ENCODE measurements around the gene LRRC63. TPM values are rescaled to one million over a fixed set of nuclear protein-coding genes. Genes with fewer than 3 reads are reported as not detected.

LRRC63 gene
- total and polyA plus RNA-seq, 4 donors = 0.13 to 1.1 (median 0.50) TPM

DNA sequence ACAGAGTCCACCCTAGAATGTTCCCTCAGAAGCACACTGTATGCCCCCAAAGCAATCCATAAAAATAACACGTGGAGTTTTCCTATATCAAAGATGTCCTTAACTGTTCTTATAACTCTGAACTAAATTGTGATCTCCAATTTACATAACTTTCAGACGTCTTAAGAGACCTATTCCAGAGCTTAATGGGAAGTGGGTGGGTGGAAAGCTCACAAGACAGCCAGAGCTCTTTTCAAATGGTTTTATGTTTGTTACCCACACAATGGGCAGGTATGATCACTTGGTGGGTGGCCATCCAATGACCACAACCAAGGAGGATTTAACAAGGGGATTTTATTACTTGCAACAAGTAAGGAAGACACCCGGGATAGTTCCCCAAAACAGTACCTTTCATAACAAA, 81.7 kb downstream of the LRRC63 start:
- Histone ChIP-seq H3K9ac (ENCODE audit: insufficient read depth in 1 of 2, low read length in 2 of 2) (no peak overlapping the region), H3K27ac (ENCODE audit: low read depth in 1 of 2, low read length in 1 of 2) (no peak overlapping the region), H3K4me3 (no peak overlapping the region), H3K9me3 (ENCODE audit: control insufficient read depth in 4 of 4, insufficient read depth in 3 of 4, low read length in 3 of 4) (no peaks in the 10 kb centered on the region), H3K36me3 (ENCODE audit: control insufficient read depth in 4 of 4, insufficient read depth in 4 of 4, low read length in 4 of 4) (no peaks in the 10 kb centered on the region), H3K4me1 (ENCODE audit: control insufficient read depth in 5 of 5, insufficient read depth in 5 of 5, low read length in 5 of 5) (peaks cover 0 to 22% (median 1%) of the 10 kb centered on the region in 5 donors), H3K27me3 (ENCODE audit: control insufficient read depth in 3 of 3, insufficient read depth in 3 of 3, low read length in 2 of 3) (no peaks in the 10 kb centered on the region)
- no peak for ATAC-seq (ENCODE audit: insufficient read depth, low FRiP score)
- WGBS, 2 donors = 65 to 66% methylated on average over 3 of the region's 3 CpGs
- DNase-seq = no peak
- TF ChIP-seq, protein P1, sequence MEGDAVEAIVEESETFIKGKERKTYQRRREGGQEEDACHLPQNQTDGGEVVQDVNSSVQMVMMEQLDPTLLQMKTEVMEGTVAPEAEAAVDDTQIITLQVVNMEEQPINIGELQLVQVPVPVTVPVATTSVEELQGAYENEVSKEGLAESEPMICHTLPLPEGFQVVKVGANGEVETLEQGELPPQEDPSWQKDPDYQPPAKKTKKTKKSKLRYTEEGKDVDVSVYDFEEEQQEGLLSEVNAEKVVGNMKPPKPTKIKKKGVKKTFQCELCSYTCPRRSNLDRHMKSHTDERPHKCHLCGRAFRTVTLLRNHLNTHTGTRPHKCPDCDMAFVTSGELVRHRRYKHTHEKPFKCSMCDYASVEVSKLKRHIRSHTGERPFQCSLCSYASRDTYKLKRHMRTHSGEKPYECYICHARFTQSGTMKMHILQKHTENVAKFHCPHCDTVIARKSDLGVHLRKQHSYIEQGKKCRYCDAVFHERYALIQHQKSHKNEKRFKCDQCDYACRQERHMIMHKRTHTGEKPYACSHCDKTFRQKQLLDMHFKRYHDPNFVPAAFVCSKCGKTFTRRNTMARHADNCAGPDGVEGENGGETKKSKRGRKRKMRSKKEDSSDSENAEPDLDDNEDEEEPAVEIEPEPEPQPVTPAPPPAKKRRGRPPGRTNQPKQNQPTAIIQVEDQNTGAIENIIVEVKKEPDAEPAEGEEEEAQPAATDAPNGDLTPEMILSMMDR (IDR thresholded peaks at IDR 0.05; ENCODE audit: control extremely low read depth, extremely low read depth) = no peak

- DNase-seq = no peak
- H3K36me3 ChIP-seq (ENCODE audit: control insufficient read depth in 4 of 4, insufficient read depth in 4 of 4, low read length in 4 of 4) = no peaks in the 10 kb centered on the region
Measured at GRCh38 chr13:46295491-46296114, 83.9 kb downstream of the LRRC63 start.

GRCh38 chr13:46296115-46296822, 84.5 kb downstream of the LRRC63 start:
- Histone ChIP-seq H3K9me3 (ENCODE audit: control insufficient read depth in 4 of 4, insufficient read depth in 3 of 4, low read length in 3 of 4) (no peaks in the 10 kb centered on the region), H3K27ac (ENCODE audit: low read depth in 1 of 2, low read length in 1 of 2) (peak overlapping the region in 1 of 2 donors; percentile 78), H3K36me3 (ENCODE audit: control insufficient read depth in 4 of 4, insufficient read depth in 4 of 4, low read length in 4 of 4) (no peaks in the 10 kb centered on the region), H3K27me3 (ENCODE audit: control insufficient read depth in 3 of 3, insufficient read depth in 3 of 3, low read length in 2 of 3) (no peaks in the 10 kb centered on the region), H3K4me1 (ENCODE audit: control insufficient read depth in 5 of 5, insufficient read depth in 5 of 5, low read length in 5 of 5) (peaks cover 0 to 22% (median 1%) of the 10 kb centered on the region in 5 donors), H3K4me3 (no peak overlapping the region), H3K9ac (ENCODE audit: insufficient read depth in 1 of 2, low read length in 2 of 2) (no peak overlapping the region)
- ATAC-seq (ENCODE audit: insufficient read depth, low FRiP score) (peak; percentile 71), DNase-seq (peak in 2 of 3 donors; percentile 72 to 79)
- WGBS, 2 donors = 54 to 60% methylated on average over 3 of the region's 3 CpGs
- TF ChIP-seq, protein P1 (IDR thresholded peaks at IDR 0.05; ENCODE audit: control extremely low read depth, extremely low read depth) = no peak

More at GRCh38 chr13:46295491-46296114, 83.9 kb downstream of the LRRC63 start:
- peak overlapping the region in 1 of 2 donors; percentile 40 for H3K27ac ChIP-seq (ENCODE audit: low read depth in 1 of 2, low read length in 1 of 2)
- peaks cover 0 to 22% (median 1%) of the 10 kb centered on the region in 5 donors for H3K4me1 ChIP-seq (ENCODE audit: control insufficient read depth in 5 of 5, insufficient read depth in 5 of 5, low read length in 5 of 5)
- 25 to 47% methylated on average over 7 of the region's 7 CpGs for WGBS, 2 donors
- H3K4me3 ChIP-seq = no peak overlapping the region
- ATAC-seq (ENCODE audit: insufficient read depth, low FRiP score) = peak; percentile 58
- no peaks in the 10 kb centered on the region for H3K27me3 ChIP-seq (ENCODE audit: control insufficient read depth in 3 of 3, insufficient read depth in 3 of 3, low read length in 2 of 3)
- no peak overlapping the region for H3K9ac ChIP-seq (ENCODE audit: insufficient read depth in 1 of 2, low read length in 2 of 2)
- TF ChIP-seq, protein P1 (IDR thresholded peaks at IDR 0.05; ENCODE audit: control extremely low read depth, extremely low read depth) = no peak
- H3K9me3 ChIP-seq (ENCODE audit: control insufficient read depth in 4 of 4, insufficient read depth in 3 of 4, low read length in 3 of 4) = no peaks in the 10 kb centered on the region

Measured in lung (tissue), 12 donors.